Activated CD8-positive, alpha-beta memory T cell treated with anti-CD3 and anti-CD28 coated beads for 1 hour (primary cell): ENCODE data around the gene USP17L25.
"Not testable (repeated sequence)": the region's sequence is repeated elsewhere in the genome, so short reads cannot be mapped to it uniquely, and the experiment has no call there.

ENCODE experiments used
- DNase-seq, 2 donors: peaks; one replicate each; pipeline ENCODE4 v3.0.0-alpha.2; 2020; ENCODE audit warnings: low read depth in 1 of 2; ENCODE audit errors: extremely low read depth in 1 of 2

USP17L25 gene

GRCh38 chr4:9329611-9330010, at the start of gene USP17L25:
Gene USP17L25 (plus strand): TSS chr4:9329911. CDS start chr4:9329911, 0 bp downstream.
- DNase-seq = not testable (repeated sequence)

GRCh38 chr4:9324191-9324590, 5.5 kb upstream of the USP17L25 start:
- DNase-seq = not testable (repeated sequence)

GRCh38 chr4:9324865-9325264, 4.8 kb upstream of the USP17L25 start, which contains the start of gene USP17L24:
Gene USP17L24 (plus strand): TSS chr4:9325165. CDS start chr4:9325165, 0 bp downstream.
- DNase-seq = not testable (repeated sequence)

- DNase-seq = not testable (repeated sequence)
Measured at GRCh38 chr4:9334358-9334757, 4.6 kb downstream of the USP17L25 start, which contains the start of gene USP17L26. Gene USP17L26 (plus strand): TSS chr4:9334658. CDS start chr4:9334658, 0 bp downstream.

- DNase-seq = not testable (repeated sequence)
Measured at GRCh38 chr4:9339103-9339502, 9.4 kb downstream of the USP17L25 start, which contains the start of gene USP17L5. Gene USP17L5 (plus strand): TSS chr4:9339403. CDS start chr4:9339403, 0 bp downstream.

- not testable (repeated sequence) for DNase-seq
Measured at GRCh38 chr4:9343848-9344247, 14.1 kb downstream of the USP17L25 start, which contains the start of gene USP17L27. Gene USP17L27 (plus strand): TSS chr4:9344148. CDS start chr4:9344148, 0 bp downstream.

GRCh38 chr4:9348593-9348992, 18.9 kb downstream of the USP17L25 start, which contains the start of gene USP17L28:
Gene USP17L28 (plus strand): TSS chr4:9348893. CDS start chr4:9348893, 0 bp downstream.
- not testable (repeated sequence) for DNase-seq

- not testable (repeated sequence) for DNase-seq
Measured at GRCh38 chr4:9350866-9351265, 21.2 kb downstream of the USP17L25 start.

GRCh38 chr4:9353338-9353737, 23.6 kb downstream of the USP17L25 start, which contains the start of gene USP17L29:
Gene USP17L29 (plus strand): TSS chr4:9353638. CDS start chr4:9353638, 0 bp downstream.
- DNase-seq = not testable (repeated sequence)

GRCh38 chr4:9362829-9363228, 33.1 kb downstream of the USP17L25 start, which contains the start of gene USP17L30:
Gene USP17L30 (plus strand): TSS chr4:9363129. CDS start chr4:9363129, 0 bp downstream.
- DNase-seq = not testable (repeated sequence)

GRCh38 chr4:9379881-9380280, 50.2 kb downstream of the USP17L25 start:
- DNase-seq = not testable (repeated sequence)
